NCI-H2081 (cell line): ENCODE measurements around the gene CLEC16A.

Source experiments
- DNase-seq, 2 experiments: peaks; one replicate each; lab custom pipeline; 2025; lab: John Stamatoyannopoulos, UW

CLEC16A gene

DNA sequence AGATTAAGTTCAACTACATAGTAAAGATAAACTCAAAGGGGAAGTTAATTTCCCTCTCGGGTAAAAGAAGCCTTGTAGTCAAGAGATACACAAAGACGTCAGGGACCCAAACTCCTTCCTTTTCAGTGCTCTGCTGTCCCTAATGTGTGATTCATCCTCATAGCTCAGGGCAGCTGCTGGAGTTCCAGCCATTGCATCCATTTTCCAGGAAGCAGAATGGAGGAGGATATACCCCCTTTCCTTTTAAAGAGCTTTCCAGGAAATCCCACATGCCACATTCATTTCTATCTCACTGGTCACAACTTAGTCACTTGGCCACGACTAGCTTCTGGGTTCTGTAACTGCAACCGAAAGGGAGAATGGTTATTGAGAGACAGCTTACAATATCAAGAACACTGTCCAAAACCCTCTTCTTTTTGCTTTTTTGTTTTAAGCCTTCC is 216.3 kb downstream of the CLEC16A start:
- DNase-seq: no peak

- DNase-seq: no peak
Observed at GRCh38 chr16:11161439-11161838, 217.1 kb downstream of the CLEC16A start.

- DNase-seq: no peak
Observed at GRCh38 chr16:11161974-11162373, 217.6 kb downstream of the CLEC16A start.

DNA sequence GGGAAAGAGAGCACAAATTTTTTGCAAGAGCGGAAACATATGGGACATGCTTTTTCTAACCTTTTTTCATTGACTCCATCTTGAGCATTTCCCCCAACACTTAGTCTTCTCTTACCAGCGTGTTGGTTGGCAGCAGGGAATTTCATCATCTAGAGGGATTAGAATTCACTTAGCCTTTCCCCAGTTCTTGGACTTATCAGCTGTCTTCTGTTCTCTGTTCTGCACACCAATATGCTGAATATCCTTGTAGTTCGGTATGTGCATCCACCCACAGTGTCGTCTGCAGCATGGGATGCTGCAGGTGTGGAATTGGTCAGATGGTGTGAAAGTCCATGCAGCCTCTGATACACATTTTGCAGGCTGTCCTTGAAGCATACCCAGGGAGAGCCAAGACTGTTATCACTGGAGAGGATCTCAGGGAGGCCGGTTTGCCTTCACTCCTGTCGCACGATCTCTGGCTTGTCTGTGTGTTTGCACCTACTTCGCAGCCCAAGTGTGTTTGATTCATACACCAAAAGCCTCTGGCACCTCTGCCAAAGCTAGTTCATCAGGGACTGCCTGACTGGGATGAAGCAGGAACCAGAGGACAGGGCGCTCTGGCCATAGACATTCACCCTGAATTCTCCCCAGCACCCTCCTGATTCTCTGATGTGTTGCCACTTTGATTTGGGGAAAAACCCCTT is 218.4 kb downstream of the CLEC16A start:
- no peak for DNase-seq

GRCh38 chr16:11163761-11164261 is 219.4 kb downstream of the CLEC16A start:
- no peak for DNase-seq

- DNase-seq: no peak
Observed at GRCh38 chr16:11164482-11165270, 220.3 kb downstream of the CLEC16A start.

GRCh38 chr16:11165349-11165748 is 221.0 kb downstream of the CLEC16A start:
- no peak for DNase-seq

DNA sequence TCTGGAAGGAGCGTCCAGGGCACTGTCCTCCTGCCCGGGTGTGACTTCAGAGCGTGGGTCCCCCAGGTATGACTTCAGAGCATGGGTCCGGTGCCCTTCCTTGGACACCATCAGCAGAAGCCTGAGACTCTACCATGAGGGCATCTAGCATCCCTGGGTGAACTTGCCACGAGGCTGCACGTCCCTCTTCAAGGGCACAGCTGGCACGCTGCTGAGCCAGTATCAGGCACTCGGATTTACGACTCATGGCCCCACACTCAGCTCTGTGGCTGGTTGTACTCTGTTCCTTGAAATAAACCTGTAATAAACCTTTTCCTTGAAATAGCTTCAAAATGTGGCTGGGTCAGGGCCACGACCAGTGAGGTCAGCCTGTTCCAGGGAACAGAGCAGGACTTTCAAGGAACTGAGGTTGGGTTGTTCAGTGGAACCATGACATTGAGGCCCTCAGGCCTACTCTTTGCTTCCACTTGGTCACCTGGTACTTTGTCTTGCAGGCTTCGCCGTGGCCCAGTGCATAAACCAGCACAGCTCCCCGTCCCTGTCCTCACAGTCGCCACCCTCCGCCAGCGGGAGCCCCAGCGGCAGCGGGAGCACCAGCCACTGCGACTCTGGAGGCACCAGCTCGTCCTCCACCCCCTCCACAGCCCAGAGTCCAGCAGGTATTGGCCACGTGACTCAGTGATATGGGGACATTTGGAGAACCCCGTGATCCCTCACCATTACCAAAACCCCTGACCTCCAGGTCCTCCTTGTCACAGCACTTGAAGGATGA is 221.7 kb downstream of the CLEC16A start:
- DNase-seq: no peak

GRCh38 chr16:11167581-11167980 is 223.2 kb downstream of the CLEC16A start:
- no peak for DNase-seq

- DNase-seq: no peak
Observed at GRCh38 chr16:11168386-11169051, 224.2 kb downstream of the CLEC16A start.

GRCh38 chr16:11169641-11170040 is 225.3 kb downstream of the CLEC16A start:
- DNase-seq: no peak

- no peak for DNase-seq
Observed at GRCh38 chr16:11170201-11170600, 225.8 kb downstream of the CLEC16A start.

DNA sequence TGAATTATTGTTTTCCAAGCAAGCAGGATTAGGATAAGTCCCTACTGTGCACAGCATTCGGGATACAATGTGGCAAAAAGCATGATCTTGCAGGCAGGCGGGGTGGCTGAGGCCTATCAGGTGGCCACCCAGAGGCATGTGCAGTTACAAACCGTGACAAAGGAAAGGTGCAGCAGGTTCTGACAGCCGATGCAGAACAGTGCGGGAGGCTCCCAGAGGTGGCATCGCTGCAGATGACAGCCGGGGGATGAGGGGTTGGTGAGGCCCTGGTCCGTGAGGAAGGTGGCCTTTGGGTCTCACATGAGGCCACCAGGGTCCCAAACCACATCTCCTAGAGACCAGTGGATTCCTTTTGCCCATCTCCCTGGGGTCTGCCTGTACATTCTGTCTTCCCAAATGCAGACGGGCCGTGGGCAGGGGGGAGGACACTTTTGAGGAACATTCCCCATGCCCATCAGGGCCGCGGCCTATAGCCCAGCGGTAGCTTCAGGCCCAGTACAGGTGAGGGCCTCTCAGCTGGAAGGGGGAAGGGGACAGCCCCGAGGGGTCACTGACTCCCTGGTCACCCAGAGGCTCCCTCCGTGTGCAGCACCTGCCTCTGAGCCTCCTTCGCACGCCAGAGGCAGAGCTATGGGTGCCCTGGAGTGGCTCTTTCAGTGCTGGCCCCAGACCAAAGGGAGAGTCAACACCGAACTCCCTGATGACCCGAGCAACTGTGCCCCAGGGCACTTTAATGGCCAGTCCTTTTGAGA is 226.5 kb downstream of the CLEC16A start:
- DNase-seq: no peak

DNA sequence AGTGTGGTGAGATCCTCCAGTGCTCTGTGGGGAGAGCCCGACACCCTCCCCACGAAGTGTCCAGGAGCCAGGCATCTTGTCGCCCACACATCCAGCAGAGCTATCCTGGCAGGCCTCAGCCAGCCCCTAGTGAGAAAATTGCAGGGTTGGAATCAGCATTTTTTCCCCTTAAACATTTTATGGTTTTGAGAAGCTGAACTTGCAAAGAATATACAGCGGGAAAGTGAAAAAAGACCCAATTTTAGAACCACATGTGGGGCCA is 227.0 kb downstream of the CLEC16A start:
- no peak for DNase-seq

DNA sequence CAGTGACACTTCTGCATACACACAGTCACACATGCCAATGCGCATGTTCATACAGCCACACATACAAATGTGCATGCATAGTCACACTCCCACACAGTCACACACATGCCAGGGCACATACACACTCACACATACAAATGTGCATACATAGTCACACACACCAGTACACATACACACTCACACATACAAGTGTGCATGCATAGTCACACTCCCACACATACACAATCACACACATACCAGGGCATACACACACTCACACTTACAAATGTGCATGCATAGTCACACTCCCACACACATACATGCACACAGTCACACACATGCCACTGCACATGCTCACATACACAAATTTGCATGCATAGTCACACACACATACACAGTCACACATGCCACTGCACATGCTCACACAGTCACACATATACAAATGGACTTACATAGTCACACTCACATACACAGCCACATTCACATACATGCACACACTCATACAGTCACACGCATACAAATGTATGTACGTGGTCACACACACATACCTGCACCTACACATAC is 227.5 kb downstream of the CLEC16A start:
- no peak for DNase-seq

DNA sequence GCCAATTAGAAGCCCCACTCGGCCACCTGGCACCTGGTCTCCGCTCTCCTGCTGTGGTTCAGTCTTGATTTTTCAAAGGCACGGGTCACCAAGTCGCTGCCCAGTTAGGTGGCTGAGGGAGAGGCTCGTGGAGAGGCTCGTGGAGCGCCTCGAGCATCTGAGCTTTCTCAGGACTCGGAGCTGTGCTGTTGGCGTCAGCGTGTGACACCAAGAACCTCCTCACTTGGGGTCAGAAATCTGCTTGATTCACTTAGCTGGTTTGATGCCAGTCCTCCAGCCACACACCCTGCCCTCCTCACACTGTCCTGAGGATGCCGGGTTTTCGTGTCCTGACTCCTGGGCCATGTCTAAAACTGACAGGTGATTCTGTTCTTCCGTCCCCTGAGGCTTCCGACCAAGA is 229.1 kb downstream of the CLEC16A start:
- no peak for DNase-seq

DNA sequence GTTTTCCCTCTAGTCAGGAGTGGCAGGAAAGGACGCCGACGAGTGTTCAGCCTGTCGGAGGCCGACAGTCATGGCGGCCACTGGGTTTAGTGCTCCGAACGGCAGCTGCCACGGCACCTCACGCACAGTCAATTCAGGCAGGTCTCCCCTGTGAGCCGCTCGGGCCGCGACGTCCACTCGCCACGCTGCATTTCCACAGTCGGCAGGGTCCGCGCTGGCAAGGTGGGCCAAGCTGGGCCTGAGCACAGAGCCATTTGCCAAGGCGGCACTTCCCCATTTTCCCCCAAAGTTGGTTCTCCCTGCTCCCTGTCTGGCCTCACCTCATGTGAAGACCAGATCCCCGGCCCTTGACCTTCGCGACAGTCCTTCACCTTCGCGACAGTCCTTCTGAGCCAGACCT is 229.8 kb downstream of the CLEC16A start:
- DNase-seq: no peak

DNA sequence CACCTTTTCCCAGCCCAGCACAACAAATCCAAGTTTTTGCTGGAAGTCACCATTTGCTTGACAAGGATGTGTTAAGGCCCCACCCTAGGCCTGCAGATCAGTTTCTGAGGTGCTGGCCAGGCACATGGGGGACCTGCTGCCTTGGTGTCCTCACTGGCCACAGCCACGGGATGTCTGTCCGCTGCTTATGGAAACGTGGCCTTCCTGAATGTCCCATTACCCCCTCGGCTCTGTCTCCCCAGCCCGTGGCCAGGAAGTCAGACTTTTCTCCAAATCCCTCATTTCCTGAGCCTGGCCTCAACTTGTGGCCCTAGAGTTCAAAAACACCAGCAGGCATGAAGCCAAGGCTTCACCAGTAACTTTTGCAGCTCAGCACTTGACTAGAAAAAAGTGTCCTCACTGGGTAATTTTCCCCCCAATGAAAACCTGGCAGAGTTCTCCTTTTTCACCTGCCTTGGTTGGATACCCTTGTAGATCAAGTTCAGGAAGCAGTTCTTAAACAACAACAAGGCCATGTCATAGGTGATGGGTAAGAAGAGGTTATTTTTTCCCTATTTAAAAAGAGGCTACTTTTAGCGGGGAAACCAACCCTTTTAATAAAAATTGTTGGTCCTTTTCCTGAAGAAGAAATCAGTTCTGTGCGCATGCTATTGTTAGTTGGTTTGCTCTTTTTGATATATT is 230.9 kb downstream of the CLEC16A start:
- no peak for DNase-seq

- DNase-seq: no peak
Observed at GRCh38 chr16:11175787-11176341, 231.5 kb downstream of the CLEC16A start.

GRCh38 chr16:11177578-11178160 is 233.3 kb downstream of the CLEC16A start:
- no peak for DNase-seq
